Osteocyte (in vitro differentiated cells): ENCODE results near the gene APBA1. TPM values are rescaled to one million over a fixed set of nuclear protein-coding genes. Genes with fewer than 3 reads are reported as not detected.

Experiments
- DNase-seq: peaks from one replicate; pipeline ENCODE4 v3.0.0; 2021; ENCODE audit warnings: mixed read lengths; ENCODE audit not compliant: unreplicated experiment; ENCODE audit errors: extremely low spot score
- H3K27ac Mint-ChIP-seq: one replicate; pipeline ENCODE4 v1.8.0; 2021; ENCODE audit warnings: mild to moderate bottlenecking, mixed read lengths; ENCODE audit not compliant: unreplicated experiment
- H3K27me3 Mint-ChIP-seq: one replicate; pipeline ENCODE4 v1.8.0; 2021; ENCODE audit warnings: mixed read lengths; ENCODE audit not compliant: unreplicated experiment
- H3K36me3 Mint-ChIP-seq: one replicate; pipeline ENCODE4 v1.8.0; 2021; ENCODE audit warnings: mixed read lengths; ENCODE audit not compliant: unreplicated experiment
- H3K4me1 Mint-ChIP-seq: one replicate; pipeline ENCODE4 v1.8.0; 2021; ENCODE audit warnings: mixed read lengths; ENCODE audit not compliant: unreplicated experiment
- H3K4me3 Mint-ChIP-seq: one replicate; pipeline ENCODE4 v1.8.0; 2021; ENCODE audit warnings: mild to moderate bottlenecking, moderate library complexity, mixed read lengths; ENCODE audit not compliant: unreplicated experiment
- H3K9me3 Mint-ChIP-seq: one replicate; pipeline ENCODE4 v1.8.0; 2021; ENCODE audit warnings: mixed read lengths; ENCODE audit not compliant: unreplicated experiment
- total RNA-seq: library from RNA; stranded (reverse); gene quantifications from 2 replicates; pipeline ENCODE4 v1.2.1, GENCODE V29; 2021
- TF ChIP-seq, protein P1 (sequence below): fragments of 200-600 bp; sonication (generic); IDR thresholded peaks from 2 replicates; pipeline ENCODE4 v1.5.0; 2021; ENCODE audit warnings: antibody characterized with exemption, mild to moderate bottlenecking, moderate library complexity

Gene APBA1
- total RNA-seq, 1 donor from 2014 or later = 5.2 TPM

DNA sequence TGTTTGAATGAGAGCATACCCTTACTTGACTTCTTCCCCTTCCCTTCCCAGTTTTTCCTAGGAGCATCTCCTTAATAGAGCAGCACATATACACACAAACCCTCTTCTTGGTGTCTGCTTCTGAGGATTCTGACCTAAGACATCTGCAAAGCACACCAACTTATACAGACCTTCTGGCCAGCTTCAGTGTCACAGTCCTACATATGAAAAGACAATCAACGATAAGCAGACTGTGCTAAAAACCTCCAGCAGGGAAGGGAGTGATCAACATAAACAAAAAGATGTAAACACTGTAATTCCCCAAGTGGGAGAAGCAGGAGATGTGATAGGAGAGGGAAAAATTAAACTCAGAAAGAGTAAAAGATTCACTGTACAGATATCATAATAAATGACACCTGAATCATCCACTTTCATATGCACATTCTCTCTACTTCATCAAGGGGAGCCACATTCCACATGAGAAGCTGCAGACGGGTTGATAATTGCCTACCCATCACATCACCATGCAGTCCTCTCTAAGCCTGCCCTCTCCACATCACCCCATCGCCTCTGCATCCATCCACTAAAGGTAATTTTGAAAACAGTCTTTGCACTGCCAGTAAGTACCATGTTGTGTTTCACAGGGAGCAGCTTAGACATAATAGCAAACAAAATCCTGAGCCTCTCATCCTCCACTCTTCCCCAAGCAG lies 13.0 kb downstream of the APBA1 start:
- no peaks in the 10 kb centered on the region for H3K9me3 Mint-ChIP-seq
- no peak overlapping the region for H3K27ac Mint-ChIP-seq
- no peaks in the 10 kb centered on the region for H3K27me3 Mint-ChIP-seq
- no peaks in the 10 kb centered on the region for H3K36me3 Mint-ChIP-seq
- H3K4me3 Mint-ChIP-seq = no peak overlapping the region
- DNase-seq = no peak
- peaks cover 14% of the 10 kb centered on the region for H3K4me1 Mint-ChIP-seq
- TF ChIP-seq, protein P1, sequence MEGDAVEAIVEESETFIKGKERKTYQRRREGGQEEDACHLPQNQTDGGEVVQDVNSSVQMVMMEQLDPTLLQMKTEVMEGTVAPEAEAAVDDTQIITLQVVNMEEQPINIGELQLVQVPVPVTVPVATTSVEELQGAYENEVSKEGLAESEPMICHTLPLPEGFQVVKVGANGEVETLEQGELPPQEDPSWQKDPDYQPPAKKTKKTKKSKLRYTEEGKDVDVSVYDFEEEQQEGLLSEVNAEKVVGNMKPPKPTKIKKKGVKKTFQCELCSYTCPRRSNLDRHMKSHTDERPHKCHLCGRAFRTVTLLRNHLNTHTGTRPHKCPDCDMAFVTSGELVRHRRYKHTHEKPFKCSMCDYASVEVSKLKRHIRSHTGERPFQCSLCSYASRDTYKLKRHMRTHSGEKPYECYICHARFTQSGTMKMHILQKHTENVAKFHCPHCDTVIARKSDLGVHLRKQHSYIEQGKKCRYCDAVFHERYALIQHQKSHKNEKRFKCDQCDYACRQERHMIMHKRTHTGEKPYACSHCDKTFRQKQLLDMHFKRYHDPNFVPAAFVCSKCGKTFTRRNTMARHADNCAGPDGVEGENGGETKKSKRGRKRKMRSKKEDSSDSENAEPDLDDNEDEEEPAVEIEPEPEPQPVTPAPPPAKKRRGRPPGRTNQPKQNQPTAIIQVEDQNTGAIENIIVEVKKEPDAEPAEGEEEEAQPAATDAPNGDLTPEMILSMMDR = no peak

DNA sequence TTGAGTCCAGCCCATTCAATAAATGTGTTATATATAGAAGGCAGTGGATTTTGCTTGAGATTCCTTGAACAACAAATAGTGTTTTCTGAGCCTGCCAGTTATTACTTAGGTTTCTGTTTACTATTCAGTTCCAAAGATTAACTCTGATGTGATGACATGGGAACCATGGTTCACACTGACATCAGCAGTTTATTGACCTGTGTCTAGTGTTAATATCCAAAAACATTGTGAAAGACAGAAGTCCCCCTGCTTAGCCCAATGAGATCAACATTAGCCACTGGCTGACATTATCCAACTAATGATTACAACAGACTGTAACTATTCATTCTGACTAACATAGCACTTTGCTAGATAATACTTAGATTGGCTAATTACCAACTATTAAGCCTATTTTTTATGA lies 14.9 kb downstream of the APBA1 start:
- no peaks in the 10 kb centered on the region for H3K36me3 Mint-ChIP-seq
- H3K9me3 Mint-ChIP-seq = no peaks in the 10 kb centered on the region
- TF ChIP-seq, protein P1 = no peak
- H3K27ac Mint-ChIP-seq = no peak overlapping the region
- H3K4me3 Mint-ChIP-seq = no peak overlapping the region
- no peak for DNase-seq
- H3K4me1 Mint-ChIP-seq = peaks cover 14% of the 10 kb centered on the region
- no peaks in the 10 kb centered on the region for H3K27me3 Mint-ChIP-seq

- no peak overlapping the region for H3K4me3 Mint-ChIP-seq
- no peaks in the 10 kb centered on the region for H3K36me3 Mint-ChIP-seq
- TF ChIP-seq, protein P1 = peak; percentile 14
- H3K27ac Mint-ChIP-seq = no peak overlapping the region
- no peaks in the 10 kb centered on the region for H3K9me3 Mint-ChIP-seq
- H3K4me1 Mint-ChIP-seq = peaks cover 13% of the 10 kb centered on the region
- no peaks in the 10 kb centered on the region for H3K27me3 Mint-ChIP-seq
- DNase-seq = no peak
Observed at GRCh38 chr9:69655065-69655464, 17.1 kb downstream of the APBA1 start.

DNA sequence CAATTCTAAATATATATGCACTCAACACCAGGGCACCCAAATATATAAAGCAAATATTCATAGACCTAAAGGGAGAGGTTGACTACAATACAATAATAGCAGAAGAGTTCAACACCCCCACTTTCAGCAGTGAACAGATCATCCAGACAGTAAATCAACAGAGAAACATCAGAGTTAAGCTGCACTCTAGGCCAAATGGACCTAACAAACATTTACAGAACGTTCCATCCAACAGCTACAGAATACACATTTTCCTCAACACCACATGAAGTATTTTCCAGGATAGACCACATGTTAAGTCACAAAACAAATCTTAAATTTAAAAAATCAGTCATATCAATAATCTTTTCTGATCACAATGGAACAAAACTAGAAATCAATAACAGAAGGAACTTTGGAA lies 18.9 kb downstream of the APBA1 start:
- TF ChIP-seq, protein P1 = no peak
- H3K9me3 Mint-ChIP-seq = no peaks in the 10 kb centered on the region
- no peak overlapping the region for H3K4me3 Mint-ChIP-seq
- no peak overlapping the region for H3K27ac Mint-ChIP-seq
- H3K36me3 Mint-ChIP-seq = no peaks in the 10 kb centered on the region
- H3K27me3 Mint-ChIP-seq = no peaks in the 10 kb centered on the region
- DNase-seq = no peak
- peaks cover 18% of the 10 kb centered on the region for H3K4me1 Mint-ChIP-seq

DNA sequence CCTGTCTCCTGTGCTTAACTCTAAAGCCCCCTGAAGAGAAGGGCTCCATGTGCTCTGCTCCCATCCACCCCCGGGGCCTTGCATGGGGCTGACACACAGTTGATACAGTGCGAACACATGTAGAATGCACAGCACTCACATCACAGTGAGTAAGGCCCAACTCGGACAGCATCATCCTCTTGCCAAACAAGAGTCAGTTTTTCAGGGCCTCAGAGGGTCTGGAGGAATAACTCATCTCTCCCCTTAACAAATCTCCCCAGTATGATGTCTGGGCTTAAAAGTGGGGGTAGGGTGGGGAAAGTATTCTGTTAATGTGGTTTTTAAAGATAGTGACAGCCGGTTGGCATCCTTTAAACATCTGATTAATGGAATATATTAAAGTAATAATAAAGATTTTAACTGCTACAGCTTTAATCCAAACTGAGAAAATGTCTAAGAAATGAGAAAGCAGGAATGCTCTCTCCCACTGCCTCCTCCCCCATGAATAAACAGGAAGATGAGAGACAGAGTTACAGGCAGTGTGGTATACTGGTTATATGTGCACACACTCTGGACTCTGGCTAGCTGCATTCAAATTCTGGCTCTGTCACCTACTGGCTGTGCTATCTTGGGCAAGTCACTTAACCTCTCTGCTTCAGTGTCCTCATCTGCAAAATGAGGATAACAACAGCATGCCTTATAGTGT lies 22.5 kb downstream of the APBA1 start:
- Mint-ChIP-seq H3K27ac (no peak overlapping the region), H3K4me3 (no peak overlapping the region), H3K9me3 (no peaks in the 10 kb centered on the region), H3K36me3 (no peaks in the 10 kb centered on the region), H3K27me3 (no peaks in the 10 kb centered on the region), H3K4me1 (peaks cover 18% of the 10 kb centered on the region)
- TF ChIP-seq, protein P1 = no peak
- DNase-seq = no peak
